T-cell (primary cell): ENCODE measurements around the gene GALK2. TPM values are rescaled to one million over a fixed set of nuclear protein-coding genes. Genes with fewer than 3 reads are reported as not detected.
A peak's percentile ranks its signal among the peaks of the same experiment; 100 is the strongest.

Experiments used
- ATAC-seq, 4 experiments: fragments of 200-7000 bp in 3 of 4; fragments of 150-1000 bp in 1 of 4; cut with Tn5 transposase; replicated peaks in 1 of 4; 1 replicate in 3 of 4; 2 replicates in 1 of 4; pipeline ENCODE4 v1.10.0; 2021; ENCODE audit warnings: moderate library complexity in 3 of 4, mild to moderate bottlenecking in 2 of 4, moderate number of reproducible peaks in 1 of 4
- CTCF ChIA-PET, 2 donors: fragments of 300-600 bp; sonication (Branson Sonifier 250); formaldehyde crosslinking; loops; one replicate each; lab custom pipeline; 2022; ENCODE audit warnings: antibody characterized with exemption in 2 of 2; lab: Charles Lee
- POLR2A ChIA-PET, 2 donors: fragments of 300-600 bp; sonication (Branson Sonifier 250); formaldehyde crosslinking; loops; one replicate each; lab custom pipeline; 2022; ENCODE audit warnings: antibody characterized with exemption in 2 of 2; lab: Charles Lee
- DNase-seq, 35 experiments: peaks; one replicate each; pipeline versions ENCODE4 v3.0.0 to v3.0.0-alpha.2; 2013 to 2023
- H3K27ac ChIP-seq: one replicate; pipeline ENCODE4 v1.5.1; 2013; ENCODE audit warnings: low read length
- H3K27me3 ChIP-seq, 2 experiments: replicated peaks in 1 of 2; 1 replicate in 1 of 2; 2 replicates in 1 of 2; pipeline versions ENCODE4 v1.6.1 to v1.7.0; 2013; ENCODE audit warnings: low read length in 1 of 2, mixed read lengths in 1 of 2; ENCODE audit not compliant: control insufficient read depth in 2 of 2, insufficient read depth in 2 of 2; ENCODE audit errors: extremely low read depth in 1 of 2
- H3K36me3 ChIP-seq, 2 donors: 1 replicate in 1 of 2; 2 replicates in 1 of 2; pipeline versions ENCODE4 v1.6.1 to v1.7.0; 2013; ENCODE audit warnings: low read length in 1 of 2; ENCODE audit not compliant: control insufficient read depth in 2 of 2, insufficient read depth in 1 of 2; ENCODE audit errors: extremely low read depth in 1 of 2
- H3K4me1 ChIP-seq, 2 experiments: 1 replicate in 1 of 2; 2 replicates in 1 of 2; pipeline versions ENCODE4 v1.6.1 to v1.7.0; 2013; ENCODE audit warnings: low read length in 2 of 2, mixed read lengths in 1 of 2; ENCODE audit not compliant: insufficient read depth in 2 of 2, control insufficient read depth in 1 of 2; ENCODE audit errors: extremely low read depth in 1 of 2
- H3K4me3 ChIP-seq, 2 donors: 1 replicate in 1 of 2; 2 replicates in 1 of 2; pipeline versions ENCODE4 v1.5.1 to v1.7.0; 2013; ENCODE audit warnings: mild to moderate bottlenecking in 2 of 2, low read length in 1 of 2, moderate library complexity in 1 of 2; ENCODE audit not compliant: control insufficient read depth in 1 of 2; ENCODE audit errors: extremely low read depth in 1 of 2
- H3K9me3 ChIP-seq: 2 replicates; pipeline ENCODE4 v1.7.0; 2013
- H3K27ac Mint-ChIP-seq, 2 donors: one replicate each; pipeline ENCODE4 v1.8.0; 2020 to 2021; ENCODE audit warnings: mild to moderate bottlenecking in 2 of 2, mixed read lengths in 2 of 2
- H3K27me3 Mint-ChIP-seq, 2 donors: one replicate each; pipeline ENCODE4 v1.8.0; 2021 to 2022; ENCODE audit warnings: mixed read lengths in 2 of 2
- H3K36me3 Mint-ChIP-seq: one replicate; pipeline ENCODE4 v1.8.0; 2021; ENCODE audit warnings: mixed read lengths
- H3K4me1 Mint-ChIP-seq, 3 donors: one replicate each; pipeline ENCODE4 v1.8.0; 2020 to 2022; ENCODE audit warnings: mixed read lengths in 3 of 3, mild to moderate bottlenecking in 1 of 3
- H3K4me3 Mint-ChIP-seq, 3 donors: one replicate each; pipeline ENCODE4 v1.8.0; 2020 to 2022; ENCODE audit warnings: mild to moderate bottlenecking in 3 of 3, mixed read lengths in 3 of 3, moderate library complexity in 3 of 3
- H3K9me3 Mint-ChIP-seq, 3 donors: one replicate each; pipeline ENCODE4 v1.8.0; 2020 to 2022; ENCODE audit warnings: mixed read lengths in 3 of 3
- WGBS: methylation state at CpG from one replicate; pipeline ENCODE4 v1.1.5; 2013; ENCODE audit warnings: missing lambda C conversion rate; ENCODE audit not compliant: insufficient coverage; 5-methylcytosine and 5-hydroxymethylcytosine counted together
- total RNA-seq, 35 experiments: library from RNA in 6 of 35; stranded (reverse) in 6 of 35; fragments of 120-200 nt in 1 of 35; gene quantifications; one replicate each; pipeline versions ENCODE4 v1.2.1 to v1.2.4 and lab custom pipeline; 2013 to 2026

Gene GALK2
- total RNA-seq, 5 donors from 2014 or later (not counting 1 experiment from before 2014, with no cell fraction given) = 18.5 to 26.3 (median 25.7) TPM

DNA sequence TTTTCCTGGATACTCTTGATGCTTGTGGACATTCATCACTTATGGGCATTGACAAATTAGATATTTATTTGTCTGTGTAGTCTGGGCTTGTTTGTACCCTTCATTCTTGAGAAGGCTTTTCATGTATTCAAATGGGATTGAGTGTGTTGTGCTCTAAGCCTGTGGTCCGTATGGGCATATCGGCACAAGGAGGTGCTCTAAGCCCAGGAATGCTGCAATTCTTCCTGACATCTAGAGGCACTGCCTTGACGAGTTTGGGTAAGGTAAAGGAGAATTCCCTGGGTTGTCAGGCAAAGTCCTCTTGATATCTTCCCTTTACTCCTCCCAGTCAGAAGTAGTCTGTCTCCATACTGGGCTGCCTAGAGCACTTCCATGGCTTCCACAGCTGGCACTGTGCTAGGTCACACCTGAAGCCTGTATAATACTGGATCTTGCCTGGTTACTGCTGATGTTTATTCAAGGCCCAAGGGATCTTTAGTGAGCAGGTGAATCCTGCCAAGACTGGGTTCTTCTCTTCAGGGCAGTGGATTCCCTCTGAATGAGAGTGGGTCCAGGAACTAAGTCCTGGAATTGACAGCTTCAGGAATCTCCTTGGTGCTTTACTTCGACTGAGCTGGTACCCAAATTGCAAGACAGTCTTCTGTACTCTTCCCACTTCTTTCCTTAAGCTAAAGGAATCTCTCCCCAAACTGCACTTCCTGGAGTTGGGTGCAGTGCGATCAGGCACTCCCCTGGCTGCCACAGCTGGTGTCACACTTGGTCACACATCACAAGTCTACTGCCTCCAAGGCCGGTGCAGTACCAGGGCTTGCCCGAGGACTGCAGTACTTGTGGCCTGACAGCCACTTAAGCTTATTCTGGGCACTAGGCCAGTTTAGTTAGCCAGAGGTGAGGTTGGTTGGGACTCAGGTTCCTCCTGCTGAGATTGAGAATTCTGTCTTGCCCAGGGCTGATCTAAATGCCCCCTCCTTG is 46.0 kb downstream of the GALK2 start:
- DNase-seq (peak in 1 of 35 experiments; percentile 1), ATAC-seq (no peak)
- Mint-ChIP-seq H3K27me3 (no peaks in the 10 kb centered on the region), H3K4me3 (no peak overlapping the region), H3K4me1 (peaks cover 14 to 33% (median 26%) of the 10 kb centered on the region in 3 donors), H3K9me3 (peaks cover 7 to 16% (median 7%) of the 10 kb centered on the region in 3 donors), H3K27ac (no peak overlapping the region), H3K36me3 (peaks cover 69% of the 10 kb centered on the region)
- Histone ChIP-seq H3K4me1 (peaks cover 0 to 5% of the 10 kb centered on the region in 2 experiments), H3K4me3 (no peak overlapping the region), H3K9me3 (peaks cover 3% of the 10 kb centered on the region), H3K36me3 (peaks cover 0 to 2% of the 10 kb centered on the region in 2 donors), H3K27ac (no peak overlapping the region), H3K27me3 (no peaks in the 10 kb centered on the region)
- WGBS = 75% methylated on average over 2 of the region's 7 CpGs
- ChIA-PET CTCF (interaction anchor here in 1 of 2 donors (0.6 kb wide), 1 partner anchor 270 kb away, joined by 3 read pairs; no protein-coding TSS in a partner anchor), POLR2A (no interaction called here)

- Histone ChIP-seq H3K27ac (no peak overlapping the region), H3K27me3 (no peaks in the 10 kb centered on the region), H3K9me3 (peaks cover 7% of the 10 kb centered on the region), H3K36me3 (peaks cover 0 to 12% of the 10 kb centered on the region in 2 donors), H3K4me1 (no peaks in the 10 kb centered on the region), H3K4me3 (no peak overlapping the region)
- no peaks in the 10 kb centered on the region for H3K27me3 Mint-ChIP-seq
- ChIA-PET POLR2A (no interaction called here), CTCF (no interaction called here)
- no peak overlapping the region for H3K27ac Mint-ChIP-seq
- peaks cover 22 to 39% (median 35%) of the 10 kb centered on the region in 3 donors for H3K4me1 Mint-ChIP-seq
- WGBS = 100% methylated on average over 1 of the region's 3 CpGs
- H3K9me3 Mint-ChIP-seq = peaks cover 8 to 28% (median 13%) of the 10 kb centered on the region in 3 donors
- peaks cover 83% of the 10 kb centered on the region for H3K36me3 Mint-ChIP-seq
- DNase-seq = no peak
- ATAC-seq = no peak
- no peak overlapping the region for H3K4me3 Mint-ChIP-seq
Observed at GRCh38 chr15:49223536-49224274, 53.7 kb downstream of the GALK2 start.

GRCh38 chr15:49225572-49226281 is 55.7 kb downstream of the GALK2 start:
- CTCF ChIA-PET = interaction anchor here in 1 of 2 donors (0.6 kb wide), 1 partner anchor 27 kb away, joined by 3 read pairs; no protein-coding TSS in a partner anchor
- Histone ChIP-seq H3K36me3 (peaks cover 9 to 19% of the 10 kb centered on the region in 2 donors), H3K4me1 (peaks cover 0 to 4% of the 10 kb centered on the region in 2 experiments), H3K4me3 (no peak overlapping the region), H3K27me3 (no peaks in the 10 kb centered on the region), H3K9me3 (peaks cover 4% of the 10 kb centered on the region), H3K27ac (no peak overlapping the region)
- DNase-seq (no peak), ATAC-seq (no peak)
- no peak overlapping the region for H3K27ac Mint-ChIP-seq
- POLR2A ChIA-PET = interaction anchor here in 1 of 2 donors (1.0 kb wide), 1 partner anchor 56 kb away, joined by 3 read pairs; the partner anchor contains the start of gene GALK2
- H3K9me3 Mint-ChIP-seq = peaks cover 8 to 23% (median 11%) of the 10 kb centered on the region in 3 donors
- H3K36me3 Mint-ChIP-seq = peaks cover 79% of the 10 kb centered on the region
- H3K4me1 Mint-ChIP-seq = peaks cover 28 to 51% (median 38%) of the 10 kb centered on the region in 3 donors
- H3K4me3 Mint-ChIP-seq = no peak overlapping the region
- no peaks in the 10 kb centered on the region for H3K27me3 Mint-ChIP-seq
- whole genome bisulfite sequencing = no CpG with 5 or more reads among the region's 3 CpGs

GRCh38 chr15:49227602-49228001 is 57.6 kb downstream of the GALK2 start:
- Histone ChIP-seq H3K4me3 (no peak overlapping the region), H3K9me3 (peaks cover 4% of the 10 kb centered on the region), H3K4me1 (peaks cover 0 to 4% of the 10 kb centered on the region in 2 experiments), H3K27me3 (no peaks in the 10 kb centered on the region), H3K27ac (no peak overlapping the region), H3K36me3 (peaks cover 9 to 19% of the 10 kb centered on the region in 2 donors)
- H3K36me3 Mint-ChIP-seq = peaks cover 82% of the 10 kb centered on the region
- H3K4me1 Mint-ChIP-seq = peaks cover 28 to 49% (median 34%) of the 10 kb centered on the region in 3 donors
- no peak overlapping the region for H3K4me3 Mint-ChIP-seq
- CTCF ChIA-PET = interaction anchor here in 1 of 2 donors (1.1 kb wide), 1 partner anchor 1680 kb away, joined by 3 read pairs; no protein-coding TSS in a partner anchor
- DNase-seq (no peak), ATAC-seq (no peak)
- POLR2A ChIA-PET = no interaction called here
- H3K9me3 Mint-ChIP-seq = peaks cover 8 to 26% (median 9%) of the 10 kb centered on the region in 3 donors
- no peak overlapping the region for H3K27ac Mint-ChIP-seq
- no peaks in the 10 kb centered on the region for H3K27me3 Mint-ChIP-seq

- Histone ChIP-seq H3K27ac (no peak overlapping the region), H3K4me3 (no peak overlapping the region), H3K27me3 (no peaks in the 10 kb centered on the region), H3K4me1 (peaks cover 0 to 4% of the 10 kb centered on the region in 2 experiments), H3K9me3 (peaks cover 4% of the 10 kb centered on the region), H3K36me3 (peaks cover 9 to 19% of the 10 kb centered on the region in 2 donors)
- Mint-ChIP-seq H3K4me1 (peaks cover 19 to 36% (median 27%) of the 10 kb centered on the region in 3 donors), H3K4me3 (no peak overlapping the region), H3K27ac (no peak overlapping the region), H3K27me3 (no peaks in the 10 kb centered on the region), H3K36me3 (peaks cover 76% of the 10 kb centered on the region), H3K9me3 (peaks cover 8 to 20% (median 9%) of the 10 kb centered on the region in 3 donors)
- ATAC-seq = no peak
- no peak for DNase-seq
- CTCF ChIA-PET = no interaction called here
- WGBS = 95% methylated on average over 4 of the region's 5 CpGs
- POLR2A ChIA-PET = no interaction called here
Observed at GRCh38 chr15:49229922-49230321, 59.9 kb downstream of the GALK2 start.
